SK-N-MC (cell line): ENCODE measurements around the gene DHPS.
"Not testable (repeated sequence)": the region's sequence is repeated elsewhere in the genome, so short reads cannot be mapped to it uniquely, and the experiment has no call there.

Source experiments
- EZH2 ChIP-seq: fragments of 200-600 bp; sonication (generic); IDR thresholded peaks from one replicate; pipeline ENCODE4 v1.6.1; 2017; ENCODE audit warnings: antibody characterized with exemption
- FOXP2 ChIP-seq: optimal IDR thresholded peaks from 2 replicates; pipeline ENCODE3; 2011; ENCODE audit warnings: mild to moderate bottlenecking, moderate library complexity; ENCODE audit not compliant: insufficient read depth; ENCODE audit errors: extremely low read length, control extremely low read depth
- POLR2AphosphoS5 ChIP-seq: IDR thresholded peaks from 2 replicates; pipeline ENCODE4 v1.6.1; 2012; ENCODE audit warnings: mild to moderate bottlenecking, low read depth, low read length, borderline replicate concordance

DNA sequence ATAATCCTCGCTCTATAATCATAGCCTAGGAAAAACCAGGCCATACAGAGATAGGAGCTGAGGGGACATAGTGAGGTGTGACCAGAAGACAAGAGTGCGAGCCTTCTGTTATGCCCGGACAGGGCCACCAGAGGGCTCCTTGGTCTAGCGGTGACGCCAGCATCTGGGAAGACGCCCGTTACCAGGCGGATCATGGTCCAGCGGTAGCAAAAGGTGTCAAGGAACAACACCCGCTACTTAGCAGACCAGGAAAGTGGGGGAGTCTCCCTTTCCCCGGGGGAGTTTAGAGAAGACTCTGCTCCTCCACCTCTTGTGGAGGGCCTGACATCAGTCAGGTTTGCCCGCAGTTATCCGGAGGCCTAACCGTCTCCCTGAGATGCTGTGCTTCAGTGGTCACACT lies 30.4 kb upstream of the DHPS start:
- not testable (repeated sequence) for TF ChIP-seq POLR2AphosphoS5, EZH2, FOXP2
